Activated T-helper 17 cell treated with anti-CD3 and anti-CD28 coated beads, Interleukin-2, amount 50 U/mL, for 72 hours (primary cell): ENCODE data around the gene KRTAP19-7. TPM values are rescaled to one million over a fixed set of nuclear protein-coding genes. Genes with fewer than 3 reads are reported as not detected.

Source experiments
- ATAC-seq: fragments of 150-1000 bp; cut with Tn5 transposase; replicated peaks from 2 replicates; pipeline ENCODE4 v1.10.0; 2021; ENCODE audit warnings: mild to moderate bottlenecking, moderate library complexity
- H3K27ac Mint-ChIP-seq: one replicate; pipeline ENCODE4 v1.8.0; 2022; ENCODE audit warnings: mixed read lengths
- H3K27me3 Mint-ChIP-seq: one replicate; pipeline ENCODE4 v1.8.0; 2022; ENCODE audit warnings: mixed read lengths
- H3K36me3 Mint-ChIP-seq: one replicate; pipeline ENCODE4 v1.8.0; 2022; ENCODE audit warnings: low read depth, mild to moderate bottlenecking, mixed read lengths
- H3K4me1 Mint-ChIP-seq: one replicate; pipeline ENCODE4 v1.8.0; 2022; ENCODE audit warnings: mixed read lengths
- H3K4me3 Mint-ChIP-seq: one replicate; pipeline ENCODE4 v1.8.0; 2022; ENCODE audit warnings: mild to moderate bottlenecking, mixed read lengths
- H3K9me3 Mint-ChIP-seq: one replicate; pipeline ENCODE4 v1.8.0; 2022; ENCODE audit warnings: mixed read lengths
- total RNA-seq, 2 donors: library from RNA; stranded (reverse); gene quantifications; one replicate each; pipeline ENCODE4 v1.2.3, GENCODE V29; 2022

KRTAP19-7 gene, protein sequence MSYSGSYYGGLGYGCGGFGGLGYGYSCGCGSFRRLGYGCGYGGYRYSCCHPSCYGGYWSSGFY
- not detected for total RNA-seq

DNA sequence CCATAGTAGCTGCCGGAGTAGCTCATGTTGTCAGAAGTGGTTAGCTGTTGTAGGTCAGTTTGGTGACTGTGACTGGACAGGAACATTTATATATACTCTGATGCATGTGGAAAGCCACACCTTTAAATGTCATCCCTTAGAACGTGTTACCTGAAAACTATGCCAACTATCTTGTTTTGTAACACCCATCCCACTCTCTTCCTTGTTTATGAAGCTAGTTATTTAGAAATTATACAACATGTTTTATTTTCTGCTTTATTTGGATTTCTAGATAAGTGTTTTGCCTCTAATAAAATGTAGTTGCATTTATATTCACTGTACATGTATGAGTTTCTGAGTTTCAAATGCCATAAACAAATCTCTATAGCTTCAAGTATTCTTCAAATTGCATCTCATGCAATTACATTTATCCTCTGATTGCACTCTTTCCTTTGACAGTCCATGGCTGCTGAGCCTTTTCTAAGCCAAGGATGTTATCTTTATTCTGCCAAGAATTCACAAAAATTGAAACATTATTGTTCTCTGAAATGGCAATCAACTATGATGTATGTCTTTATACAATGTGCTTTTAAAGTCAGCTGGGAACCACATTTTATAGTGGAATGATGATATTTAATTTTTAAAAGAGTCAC, at the start of gene KRTAP19-7:
TSS of gene KRTAP19-7 (minus strand) at position 51 of the 632 bp plus-strand sequence. CDS start at position 26, 25 bp downstream.
- no peak for ATAC-seq
- no peak within 1 kb of the TSS for H3K27ac Mint-ChIP-seq
- H3K36me3 Mint-ChIP-seq: no peaks in the 10 kb centered on the region
- H3K4me3 Mint-ChIP-seq: no peak within 1 kb of the TSS
- no peaks in the 10 kb centered on the region for H3K27me3 Mint-ChIP-seq
- H3K4me1 Mint-ChIP-seq: no peaks in the 10 kb centered on the region
- H3K9me3 Mint-ChIP-seq: no peaks in the 10 kb centered on the region

- no peak for ATAC-seq
- Mint-ChIP-seq H3K4me1 (no peaks in the 10 kb centered on the region), H3K4me3 (no peak overlapping the region), H3K27me3 (peaks cover 4% of the 10 kb centered on the region), H3K27ac (no peak overlapping the region), H3K9me3 (peaks cover 8% of the 10 kb centered on the region), H3K36me3 (no peaks in the 10 kb centered on the region)
Measured at GRCh38 chr21:30605968-30606367, 44.9 kb upstream of the KRTAP19-7 start.

DNA sequence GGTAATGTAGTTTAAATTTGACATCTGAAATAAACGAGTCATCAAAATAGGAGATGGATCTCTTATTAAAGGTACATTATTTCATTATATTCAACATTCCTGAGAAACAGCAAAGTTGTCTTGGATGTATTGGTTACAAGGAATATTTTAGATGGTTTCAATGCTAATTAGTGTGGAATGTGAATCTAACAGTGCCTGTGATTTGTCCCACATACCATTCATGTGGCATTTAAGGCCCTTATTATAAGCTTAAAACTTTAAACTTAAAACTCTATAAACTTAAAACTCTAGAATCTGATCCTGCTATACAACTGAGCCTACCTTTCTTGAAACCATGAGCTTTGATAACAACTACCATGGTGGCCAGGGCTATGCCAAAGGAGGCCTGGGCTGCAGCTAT, 39.7 kb upstream of the KRTAP19-7 start, which contains the start of gene KRTAP22-1:
TSS of gene KRTAP22-1 (plus strand) at position 301 of the 400 bp plus-strand sequence.
- H3K36me3 Mint-ChIP-seq: no peaks in the 10 kb centered on the region
- peaks cover 5% of the 10 kb centered on the region for H3K9me3 Mint-ChIP-seq
- ATAC-seq: no peak
- no peak within 1 kb of the TSS for H3K4me3 Mint-ChIP-seq
- H3K27me3 Mint-ChIP-seq: peaks cover 4% of the 10 kb centered on the region
- no peaks in the 10 kb centered on the region for H3K4me1 Mint-ChIP-seq
- H3K27ac Mint-ChIP-seq: no peak within 1 kb of the TSS

GRCh38 chr21:30598802-30599201, 37.7 kb upstream of the KRTAP19-7 start, which contains the start of gene KRTAP6-2:
Gene KRTAP6-2, minus strand, starts transcription at chr21:30598902. Its CDS starts 28 bp downstream, at chr21:30598874.
- H3K4me1 Mint-ChIP-seq: no peaks in the 10 kb centered on the region
- H3K4me3 Mint-ChIP-seq: no peak within 1 kb of the TSS
- no peak within 1 kb of the TSS for H3K27ac Mint-ChIP-seq
- peaks cover 4% of the 10 kb centered on the region for H3K27me3 Mint-ChIP-seq
- H3K9me3 Mint-ChIP-seq: peaks cover 5% of the 10 kb centered on the region
- ATAC-seq: no peak
- H3K36me3 Mint-ChIP-seq: no peaks in the 10 kb centered on the region

GRCh38 chr21:30592140-30592539, 31.0 kb upstream of the KRTAP19-7 start, which contains the start of gene KRTAP6-3:
Gene KRTAP6-3, plus strand, starts transcription at chr21:30592440. Its CDS starts 6 bp downstream, at chr21:30592446.
- Mint-ChIP-seq H3K36me3 (no peaks in the 10 kb centered on the region), H3K27ac (no peak within 1 kb of the TSS), H3K27me3 (no peaks in the 10 kb centered on the region), H3K9me3 (no peaks in the 10 kb centered on the region), H3K4me3 (no peak within 1 kb of the TSS), H3K4me1 (no peaks in the 10 kb centered on the region)
- ATAC-seq: no peak

GRCh38 chr21:30590297-30590696, 29.2 kb upstream of the KRTAP19-7 start, which contains the start of gene KRTAP22-2:
Gene KRTAP22-2, minus strand, starts transcription at chr21:30590397.
- Mint-ChIP-seq H3K9me3 (no peaks in the 10 kb centered on the region), H3K4me3 (no peak within 1 kb of the TSS), H3K27me3 (no peaks in the 10 kb centered on the region), H3K36me3 (no peaks in the 10 kb centered on the region), H3K27ac (no peak within 1 kb of the TSS), H3K4me1 (no peaks in the 10 kb centered on the region)
- ATAC-seq: no peak

DNA sequence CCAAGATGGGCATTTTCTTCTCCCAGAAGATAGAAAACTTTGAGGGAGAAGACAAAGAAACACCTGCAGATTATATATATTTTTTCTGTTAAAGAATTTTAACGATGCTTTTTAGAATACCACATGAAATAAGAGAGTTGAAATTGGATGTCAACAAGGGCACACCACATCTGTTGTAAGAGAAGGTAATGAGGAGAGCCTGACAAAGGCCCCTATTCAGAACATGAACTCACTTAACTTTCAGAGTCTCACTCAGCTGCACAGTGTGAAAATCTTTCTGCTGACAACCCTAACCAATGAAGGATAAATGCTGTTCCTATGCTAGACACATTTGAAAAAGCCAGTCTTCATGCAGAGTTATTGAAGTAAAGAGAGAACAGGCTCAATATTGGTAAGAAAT, 21.8 kb upstream of the KRTAP19-7 start:
- no peak overlapping the region for H3K4me3 Mint-ChIP-seq
- peaks cover 8% of the 10 kb centered on the region for H3K27me3 Mint-ChIP-seq
- ATAC-seq: no peak
- no peak overlapping the region for H3K27ac Mint-ChIP-seq
- H3K4me1 Mint-ChIP-seq: no peaks in the 10 kb centered on the region
- H3K9me3 Mint-ChIP-seq: no peaks in the 10 kb centered on the region
- no peaks in the 10 kb centered on the region for H3K36me3 Mint-ChIP-seq

DNA sequence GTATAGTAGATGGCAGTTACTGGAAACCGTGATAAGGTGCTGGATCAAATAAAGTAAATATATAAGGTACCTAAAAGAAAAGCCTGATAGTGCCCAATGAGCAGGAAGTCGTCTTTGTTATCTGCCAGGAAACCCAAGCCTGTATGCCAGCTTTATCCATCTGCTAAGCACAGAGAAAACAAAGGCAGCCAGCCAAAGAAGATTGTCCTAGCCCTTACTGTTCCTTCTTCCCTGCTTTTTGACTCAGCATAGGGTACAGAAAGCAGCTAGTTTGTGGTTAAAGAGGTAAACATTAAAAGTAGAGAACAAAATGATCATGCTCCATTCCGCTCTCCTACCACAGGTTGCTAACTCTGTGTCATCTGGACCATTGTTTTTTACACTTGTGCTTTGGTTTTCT, 19.0 kb upstream of the KRTAP19-7 start:
- no peaks in the 10 kb centered on the region for H3K4me1 Mint-ChIP-seq
- no peak overlapping the region for H3K27ac Mint-ChIP-seq
- H3K36me3 Mint-ChIP-seq: no peaks in the 10 kb centered on the region
- peaks cover 10% of the 10 kb centered on the region for H3K27me3 Mint-ChIP-seq
- no peak for ATAC-seq
- no peak overlapping the region for H3K4me3 Mint-ChIP-seq
- H3K9me3 Mint-ChIP-seq: no peaks in the 10 kb centered on the region

DNA sequence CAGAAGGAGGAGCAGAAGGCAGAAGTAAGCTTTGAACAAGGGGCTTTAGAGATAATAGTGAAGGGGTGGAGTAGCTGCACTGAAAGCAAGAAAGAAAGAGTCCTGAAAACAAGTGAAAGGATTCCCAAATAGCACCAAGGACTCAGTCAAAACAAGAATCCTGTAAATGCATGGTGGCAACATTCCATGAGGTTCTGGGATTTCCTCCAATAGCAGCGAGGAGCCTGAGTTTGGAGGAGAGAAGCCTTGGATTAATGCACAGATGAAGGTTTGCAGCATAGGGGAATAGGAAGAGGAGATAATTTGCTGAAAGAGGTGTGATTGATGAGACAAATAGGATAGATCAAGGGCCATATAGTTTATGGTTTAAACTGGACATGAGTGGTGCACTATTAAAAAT, 18.2 kb upstream of the KRTAP19-7 start:
- Mint-ChIP-seq H3K4me1 (no peaks in the 10 kb centered on the region), H3K9me3 (no peaks in the 10 kb centered on the region), H3K27ac (no peak overlapping the region), H3K27me3 (peaks cover 6% of the 10 kb centered on the region), H3K4me3 (no peak overlapping the region), H3K36me3 (no peaks in the 10 kb centered on the region)
- no peak for ATAC-seq

- no peak overlapping the region for H3K27ac Mint-ChIP-seq
- H3K36me3 Mint-ChIP-seq: no peaks in the 10 kb centered on the region
- no peaks in the 10 kb centered on the region for H3K9me3 Mint-ChIP-seq
- peak; percentile 56 for ATAC-seq
- H3K27me3 Mint-ChIP-seq: peaks cover 3% of the 10 kb centered on the region
- no peaks in the 10 kb centered on the region for H3K4me1 Mint-ChIP-seq
- no peak overlapping the region for H3K4me3 Mint-ChIP-seq
Measured at GRCh38 chr21:30577766-30578165, 16.7 kb upstream of the KRTAP19-7 start.

DNA sequence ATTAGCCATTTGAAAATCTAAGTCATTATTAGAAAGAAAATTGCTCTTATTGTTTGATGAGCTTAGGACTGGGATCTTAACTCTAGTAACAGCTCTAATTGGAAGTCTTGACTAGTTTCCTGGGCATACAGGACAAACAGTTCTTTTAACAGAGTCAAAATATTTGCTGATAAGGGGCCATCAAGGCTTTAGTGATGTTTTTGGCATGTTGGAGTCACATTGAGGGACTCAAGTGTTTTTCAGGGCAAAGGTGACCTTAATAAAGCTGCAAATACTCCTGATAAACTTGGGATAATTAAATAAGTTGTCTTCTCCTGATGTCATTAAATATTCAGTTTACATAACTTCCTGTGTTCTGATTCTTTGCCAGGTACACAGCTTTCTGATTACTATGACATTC, 6.5 kb upstream of the KRTAP19-7 start:
- H3K4me1 Mint-ChIP-seq: no peaks in the 10 kb centered on the region

DNA sequence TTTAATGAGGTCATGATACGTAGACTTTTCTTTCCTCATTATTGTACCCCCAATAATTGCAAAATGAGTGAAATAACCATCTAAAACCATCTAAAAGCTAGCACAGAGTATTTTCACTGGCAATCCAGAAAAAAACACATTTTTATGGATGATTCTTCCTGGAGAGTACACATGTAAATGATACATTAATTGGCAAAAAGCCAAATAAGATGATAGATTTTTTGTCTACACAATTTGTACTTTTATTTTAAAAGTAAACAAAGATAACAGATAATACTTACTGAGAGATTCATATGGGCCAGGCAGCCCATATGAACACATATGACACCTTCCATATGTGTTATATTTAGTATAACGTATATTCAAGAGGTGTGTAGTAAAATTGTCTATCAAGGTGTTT, 2.5 kb upstream of the KRTAP19-7 start:
- Mint-ChIP-seq H3K36me3 (no peaks in the 10 kb centered on the region), H3K27me3 (no peaks in the 10 kb centered on the region), H3K27ac (no peak overlapping the region), H3K4me3 (no peak overlapping the region), H3K9me3 (no peaks in the 10 kb centered on the region), H3K4me1 (no peaks in the 10 kb centered on the region)
- ATAC-seq: no peak

More for the DNA sequence above, 6.5 kb upstream of the KRTAP19-7 start:
- no peaks in the 10 kb centered on the region for H3K27me3 Mint-ChIP-seq
- no peaks in the 10 kb centered on the region for H3K36me3 Mint-ChIP-seq
- H3K4me3 Mint-ChIP-seq: no peak overlapping the region
- H3K9me3 Mint-ChIP-seq: no peaks in the 10 kb centered on the region
- no peak overlapping the region for H3K27ac Mint-ChIP-seq
- ATAC-seq: no peak

DNA sequence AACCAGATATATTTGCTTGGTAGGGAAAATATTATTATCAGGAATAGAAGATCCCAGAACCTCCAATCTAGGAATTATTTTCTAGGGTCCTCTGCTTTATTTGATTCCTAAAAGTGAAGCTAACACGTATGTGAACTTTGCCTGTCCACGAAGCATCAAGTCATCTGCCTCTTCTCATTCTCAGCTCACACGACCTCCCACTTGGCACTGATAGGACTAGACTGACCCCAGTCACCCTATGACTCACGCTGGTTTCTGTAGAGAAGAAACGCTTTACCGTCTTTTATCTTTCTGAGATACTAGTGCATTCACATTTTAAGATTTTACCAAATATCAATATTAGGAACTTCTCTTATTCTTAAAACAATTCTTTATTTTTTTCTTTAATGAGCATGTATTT, 2.0 kb upstream of the KRTAP19-7 start:
- Mint-ChIP-seq H3K27ac (no peak overlapping the region), H3K9me3 (no peaks in the 10 kb centered on the region), H3K4me1 (no peaks in the 10 kb centered on the region), H3K27me3 (no peaks in the 10 kb centered on the region), H3K4me3 (no peak overlapping the region), H3K36me3 (no peaks in the 10 kb centered on the region)
- ATAC-seq: no peak

GRCh38 chr21:30561957-30562356, 843 bp upstream of the KRTAP19-7 start:
- no peaks in the 10 kb centered on the region for H3K4me1 Mint-ChIP-seq

GRCh38 chr21:30555095-30555494, 6.0 kb downstream of the KRTAP19-7 start:
- H3K36me3 Mint-ChIP-seq: no peaks in the 10 kb centered on the region
- H3K4me3 Mint-ChIP-seq: no peak overlapping the region
- H3K4me1 Mint-ChIP-seq: no peaks in the 10 kb centered on the region
- peaks cover 7% of the 10 kb centered on the region for H3K9me3 Mint-ChIP-seq
- peaks cover 8% of the 10 kb centered on the region for H3K27me3 Mint-ChIP-seq
- no peak for ATAC-seq
- H3K27ac Mint-ChIP-seq: no peak overlapping the region

More at GRCh38 chr21:30561957-30562356, 843 bp upstream of the KRTAP19-7 start:
- Mint-ChIP-seq H3K36me3 (no peaks in the 10 kb centered on the region), H3K4me3 (no peak overlapping the region), H3K27ac (no peak overlapping the region), H3K9me3 (no peaks in the 10 kb centered on the region), H3K27me3 (no peaks in the 10 kb centered on the region)
- ATAC-seq: no peak
